ENCODE results near the gene RYR2.

RYR2 gene

GRCh38 chr1:237503292-237503691, 461.3 kb downstream of the RYR2 start:
- TF ChIP-seq, protein P1, sequence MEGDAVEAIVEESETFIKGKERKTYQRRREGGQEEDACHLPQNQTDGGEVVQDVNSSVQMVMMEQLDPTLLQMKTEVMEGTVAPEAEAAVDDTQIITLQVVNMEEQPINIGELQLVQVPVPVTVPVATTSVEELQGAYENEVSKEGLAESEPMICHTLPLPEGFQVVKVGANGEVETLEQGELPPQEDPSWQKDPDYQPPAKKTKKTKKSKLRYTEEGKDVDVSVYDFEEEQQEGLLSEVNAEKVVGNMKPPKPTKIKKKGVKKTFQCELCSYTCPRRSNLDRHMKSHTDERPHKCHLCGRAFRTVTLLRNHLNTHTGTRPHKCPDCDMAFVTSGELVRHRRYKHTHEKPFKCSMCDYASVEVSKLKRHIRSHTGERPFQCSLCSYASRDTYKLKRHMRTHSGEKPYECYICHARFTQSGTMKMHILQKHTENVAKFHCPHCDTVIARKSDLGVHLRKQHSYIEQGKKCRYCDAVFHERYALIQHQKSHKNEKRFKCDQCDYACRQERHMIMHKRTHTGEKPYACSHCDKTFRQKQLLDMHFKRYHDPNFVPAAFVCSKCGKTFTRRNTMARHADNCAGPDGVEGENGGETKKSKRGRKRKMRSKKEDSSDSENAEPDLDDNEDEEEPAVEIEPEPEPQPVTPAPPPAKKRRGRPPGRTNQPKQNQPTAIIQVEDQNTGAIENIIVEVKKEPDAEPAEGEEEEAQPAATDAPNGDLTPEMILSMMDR (IDR thresholded peaks at IDR 0.05; ENCODE audit: low read depth, low read length), result no peak
- DNase-seq (ENCODE audit: low read depth in 2 of 2), result no peak
- no peak overlapping the region for H3K4me3 ChIP-seq (replicated peaks in 1 of 2; ENCODE audit: low read depth in 2 of 2, low read length in 2 of 2)

- DNase-seq (ENCODE audit: low read depth in 2 of 2), result no peak
- TF ChIP-seq, protein P1 (IDR thresholded peaks at IDR 0.05; ENCODE audit: low read depth, low read length), result no peak
- H3K4me3 ChIP-seq (replicated peaks in 1 of 2; ENCODE audit: low read depth in 2 of 2, low read length in 2 of 2), result no peak overlapping the region
Observed at GRCh38 chr1:237507005-237507404, 465.0 kb downstream of the RYR2 start.

DNA sequence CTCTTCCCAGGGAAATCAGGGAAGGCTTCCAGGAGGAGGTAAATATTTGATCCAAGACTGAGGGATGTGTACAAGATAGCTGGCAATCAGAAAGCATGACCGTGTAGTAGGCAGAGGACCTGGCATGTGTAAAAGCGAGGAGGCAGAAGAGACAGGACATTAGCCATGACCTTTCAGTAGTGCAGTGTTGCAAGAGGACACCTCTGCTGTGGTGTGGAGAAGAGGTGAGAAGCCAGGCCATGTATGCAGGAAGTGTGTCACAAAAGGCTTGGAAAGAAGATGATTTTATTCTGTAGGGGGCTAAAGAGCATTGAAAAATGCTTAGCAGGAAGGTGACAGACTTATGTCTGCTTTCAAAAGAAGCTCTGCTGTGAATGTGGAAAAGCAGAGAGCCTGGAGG, 467.8 kb downstream of the RYR2 start:
- DNase-seq (ENCODE audit: low read depth in 2 of 2), result no peak
- TF ChIP-seq, protein P1 (IDR thresholded peaks at IDR 0.05; ENCODE audit: low read depth, low read length), result no peak
- H3K4me3 ChIP-seq (replicated peaks in 1 of 2; ENCODE audit: low read depth in 2 of 2, low read length in 2 of 2), result no peak overlapping the region

- TF ChIP-seq, protein P1 (IDR thresholded peaks at IDR 0.05; ENCODE audit: low read depth, low read length), result no peak
- DNase-seq (ENCODE audit: low read depth in 2 of 2), result no peak
- no peak overlapping the region for H3K4me3 ChIP-seq (replicated peaks in 1 of 2; ENCODE audit: low read depth in 2 of 2, low read length in 2 of 2)
Observed at GRCh38 chr1:237525102-237525501, 483.1 kb downstream of the RYR2 start.

- H3K4me3 ChIP-seq (replicated peaks in 1 of 2; ENCODE audit: low read depth in 2 of 2, low read length in 2 of 2), result no peak overlapping the region
- DNase-seq (ENCODE audit: low read depth in 2 of 2), result no peak
- TF ChIP-seq, protein P1 (IDR thresholded peaks at IDR 0.05; ENCODE audit: low read depth, low read length), result no peak
Observed at GRCh38 chr1:237527761-237528160, 485.8 kb downstream of the RYR2 start.

DNA sequence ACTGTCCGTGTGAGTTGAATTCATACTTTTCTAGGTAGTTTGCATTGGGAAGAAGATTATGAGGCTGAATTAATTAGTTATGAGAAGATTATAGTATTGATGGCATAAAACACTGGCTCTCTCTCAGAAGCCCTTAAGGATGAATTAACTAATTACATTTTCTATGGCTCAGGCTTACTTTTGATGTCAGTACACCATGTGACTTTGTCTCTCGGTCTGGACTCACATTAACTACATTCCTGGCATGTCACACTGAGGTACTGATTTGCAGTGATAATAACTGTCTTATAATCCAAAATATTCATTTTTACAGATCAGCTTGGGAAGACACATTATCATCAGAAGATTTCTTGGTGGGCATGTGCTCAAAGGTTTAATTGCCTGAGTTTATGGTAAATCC, 486.6 kb downstream of the RYR2 start:
- TF ChIP-seq, protein P1 (IDR thresholded peaks at IDR 0.05; ENCODE audit: low read depth, low read length), result no peak
- DNase-seq (ENCODE audit: low read depth in 2 of 2), result no peak
- no peak overlapping the region for H3K4me3 ChIP-seq (replicated peaks in 1 of 2; ENCODE audit: low read depth in 2 of 2, low read length in 2 of 2)

- TF ChIP-seq, protein P1 (IDR thresholded peaks at IDR 0.05; ENCODE audit: low read depth, low read length), result no peak
- no peak for DNase-seq (ENCODE audit: low read depth in 2 of 2)
- no peak overlapping the region for H3K4me3 ChIP-seq (replicated peaks in 1 of 2; ENCODE audit: low read depth in 2 of 2, low read length in 2 of 2)
Observed at GRCh38 chr1:237539055-237539454, 497.1 kb downstream of the RYR2 start.

Measured in cardiac fibroblast (primary cell).